SK-N-SH (cell line): ENCODE results near the gene TRPV3.

Source experiments
- EZH2phosphoT487 ChIP-seq: fragments of 200-600 bp; sonication (generic); IDR thresholded peaks from 2 replicates; pipeline ENCODE4 v1.6.1; 2017; ENCODE audit warnings: low read depth, mixed run types, mild to moderate bottlenecking, antibody characterized with exemption, moderate library complexity, borderline replicate concordance
- RAD21 ChIP-seq: IDR thresholded peaks from 2 replicates; pipeline ENCODE4 v1.6.1; 2012; ENCODE audit warnings: mild to moderate bottlenecking, low read length
- TF ChIP-seq, protein P1 (sequence below): fragments of 200-600 bp; sonication (generic); IDR thresholded peaks from 2 replicates; pipeline ENCODE4 v1.6.1; 2017; ENCODE audit warnings: antibody characterized with exemption, mild to moderate bottlenecking, moderate library complexity
- TF ChIP-seq, protein P2 (sequence below): IDR thresholded peaks from 2 replicates; pipeline ENCODE4 v1.6.1; 2012; ENCODE audit warnings: mild to moderate bottlenecking, low read depth, low read length, moderate library complexity

DNA sequence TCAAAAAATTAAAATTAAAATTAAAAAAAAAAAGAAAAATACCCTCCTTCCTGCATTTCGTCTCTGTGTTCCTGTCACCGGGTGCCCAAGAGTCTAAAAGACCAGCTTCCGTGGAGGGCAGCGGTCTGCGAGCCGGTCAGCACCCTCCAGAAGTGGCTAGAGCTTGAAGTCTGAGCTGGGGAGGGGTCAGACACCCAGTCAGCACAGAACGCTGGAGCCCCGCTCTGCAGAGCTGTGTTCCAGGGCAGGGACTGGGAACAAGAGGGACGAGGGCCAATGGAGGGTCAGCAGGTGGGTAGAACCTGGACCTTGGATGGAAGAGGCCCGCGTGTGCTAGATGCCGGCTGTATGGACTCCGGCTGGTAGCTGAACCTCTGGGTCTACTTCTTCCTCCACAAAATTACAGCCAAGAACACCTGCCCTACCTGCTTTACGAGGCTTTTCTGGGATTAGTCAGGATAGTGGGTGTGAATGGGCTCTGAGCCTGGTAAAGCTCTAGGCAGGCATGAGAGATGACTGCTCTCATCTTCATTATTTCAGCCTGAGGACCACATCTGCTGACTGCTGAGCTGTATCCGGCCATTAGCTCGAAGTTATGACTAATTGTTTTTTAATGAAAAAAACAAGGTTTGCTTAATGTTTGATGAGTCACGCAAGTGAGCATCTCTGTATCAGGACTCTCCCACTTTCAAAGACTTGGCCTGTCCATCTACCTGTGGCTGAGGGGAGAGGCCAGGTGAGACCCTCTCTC lies 45.7 kb upstream of the TRPV3 start:
- TF ChIP-seq EZH2phosphoT487 (no peak), RAD21 (no peak)
- TF ChIP-seq, protein P1, sequence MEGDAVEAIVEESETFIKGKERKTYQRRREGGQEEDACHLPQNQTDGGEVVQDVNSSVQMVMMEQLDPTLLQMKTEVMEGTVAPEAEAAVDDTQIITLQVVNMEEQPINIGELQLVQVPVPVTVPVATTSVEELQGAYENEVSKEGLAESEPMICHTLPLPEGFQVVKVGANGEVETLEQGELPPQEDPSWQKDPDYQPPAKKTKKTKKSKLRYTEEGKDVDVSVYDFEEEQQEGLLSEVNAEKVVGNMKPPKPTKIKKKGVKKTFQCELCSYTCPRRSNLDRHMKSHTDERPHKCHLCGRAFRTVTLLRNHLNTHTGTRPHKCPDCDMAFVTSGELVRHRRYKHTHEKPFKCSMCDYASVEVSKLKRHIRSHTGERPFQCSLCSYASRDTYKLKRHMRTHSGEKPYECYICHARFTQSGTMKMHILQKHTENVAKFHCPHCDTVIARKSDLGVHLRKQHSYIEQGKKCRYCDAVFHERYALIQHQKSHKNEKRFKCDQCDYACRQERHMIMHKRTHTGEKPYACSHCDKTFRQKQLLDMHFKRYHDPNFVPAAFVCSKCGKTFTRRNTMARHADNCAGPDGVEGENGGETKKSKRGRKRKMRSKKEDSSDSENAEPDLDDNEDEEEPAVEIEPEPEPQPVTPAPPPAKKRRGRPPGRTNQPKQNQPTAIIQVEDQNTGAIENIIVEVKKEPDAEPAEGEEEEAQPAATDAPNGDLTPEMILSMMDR: no peak
- TF ChIP-seq, protein P2, sequence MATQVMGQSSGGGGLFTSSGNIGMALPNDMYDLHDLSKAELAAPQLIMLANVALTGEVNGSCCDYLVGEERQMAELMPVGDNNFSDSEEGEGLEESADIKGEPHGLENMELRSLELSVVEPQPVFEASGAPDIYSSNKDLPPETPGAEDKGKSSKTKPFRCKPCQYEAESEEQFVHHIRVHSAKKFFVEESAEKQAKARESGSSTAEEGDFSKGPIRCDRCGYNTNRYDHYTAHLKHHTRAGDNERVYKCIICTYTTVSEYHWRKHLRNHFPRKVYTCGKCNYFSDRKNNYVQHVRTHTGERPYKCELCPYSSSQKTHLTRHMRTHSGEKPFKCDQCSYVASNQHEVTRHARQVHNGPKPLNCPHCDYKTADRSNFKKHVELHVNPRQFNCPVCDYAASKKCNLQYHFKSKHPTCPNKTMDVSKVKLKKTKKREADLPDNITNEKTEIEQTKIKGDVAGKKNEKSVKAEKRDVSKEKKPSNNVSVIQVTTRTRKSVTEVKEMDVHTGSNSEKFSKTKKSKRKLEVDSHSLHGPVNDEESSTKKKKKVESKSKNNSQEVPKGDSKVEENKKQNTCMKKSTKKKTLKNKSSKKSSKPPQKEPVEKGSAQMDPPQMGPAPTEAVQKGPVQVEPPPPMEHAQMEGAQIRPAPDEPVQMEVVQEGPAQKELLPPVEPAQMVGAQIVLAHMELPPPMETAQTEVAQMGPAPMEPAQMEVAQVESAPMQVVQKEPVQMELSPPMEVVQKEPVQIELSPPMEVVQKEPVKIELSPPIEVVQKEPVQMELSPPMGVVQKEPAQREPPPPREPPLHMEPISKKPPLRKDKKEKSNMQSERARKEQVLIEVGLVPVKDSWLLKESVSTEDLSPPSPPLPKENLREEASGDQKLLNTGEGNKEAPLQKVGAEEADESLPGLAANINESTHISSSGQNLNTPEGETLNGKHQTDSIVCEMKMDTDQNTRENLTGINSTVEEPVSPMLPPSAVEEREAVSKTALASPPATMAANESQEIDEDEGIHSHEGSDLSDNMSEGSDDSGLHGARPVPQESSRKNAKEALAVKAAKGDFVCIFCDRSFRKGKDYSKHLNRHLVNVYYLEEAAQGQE: no peak
